ENCODE results near the gene PPT1. TPM values are rescaled to one million over a fixed set of nuclear protein-coding genes. Genes with fewer than 3 reads are reported as not detected.

The PPT1 gene
- total and polyA plus RNA-seq, 2 donors: 58.7 to 102 TPM

GRCh38 chr1:40078512-40079333 is 18.3 kb downstream of the PPT1 start:
- Histone ChIP-seq H3K36me3 (ENCODE audit: insufficient read depth) (no peaks in the 10 kb centered on the region), H3K4me3 (ENCODE audit: low read depth, low read length) (no peak overlapping the region), H3K4me1 (ENCODE audit: insufficient read depth) (no peaks in the 10 kb centered on the region), H3K27ac (ENCODE audit: low read depth) (no peak overlapping the region)
- WGBS: 94% methylated on average over 5 of the region's 5 CpGs
- no peak for DNase-seq (ENCODE audit: extremely low spot score)

GRCh38 chr1:40076895-40077312 is 20.1 kb downstream of the PPT1 start:
- no peak for DNase-seq (ENCODE audit: extremely low spot score)
- peaks cover 1% of the 10 kb centered on the region for H3K36me3 ChIP-seq (ENCODE audit: insufficient read depth)
- H3K4me3 ChIP-seq (ENCODE audit: low read depth, low read length): no peak overlapping the region
- H3K4me1 ChIP-seq (ENCODE audit: insufficient read depth): no peaks in the 10 kb centered on the region
- WGBS: 34% methylated on average over 5 of the region's 5 CpGs
- H3K27ac ChIP-seq (ENCODE audit: low read depth): no peak overlapping the region

GRCh38 chr1:40075266-40075665 is 21.8 kb downstream of the PPT1 start:
- 86% methylated on average over 4 of the region's 4 CpGs for WGBS
- Histone ChIP-seq H3K4me1 (ENCODE audit: insufficient read depth) (no peaks in the 10 kb centered on the region), H3K36me3 (ENCODE audit: insufficient read depth) (peaks cover 5% of the 10 kb centered on the region), H3K4me3 (ENCODE audit: low read depth, low read length) (no peak overlapping the region), H3K27ac (ENCODE audit: low read depth) (no peak overlapping the region)
- DNase-seq (ENCODE audit: extremely low spot score): no peak

DNA sequence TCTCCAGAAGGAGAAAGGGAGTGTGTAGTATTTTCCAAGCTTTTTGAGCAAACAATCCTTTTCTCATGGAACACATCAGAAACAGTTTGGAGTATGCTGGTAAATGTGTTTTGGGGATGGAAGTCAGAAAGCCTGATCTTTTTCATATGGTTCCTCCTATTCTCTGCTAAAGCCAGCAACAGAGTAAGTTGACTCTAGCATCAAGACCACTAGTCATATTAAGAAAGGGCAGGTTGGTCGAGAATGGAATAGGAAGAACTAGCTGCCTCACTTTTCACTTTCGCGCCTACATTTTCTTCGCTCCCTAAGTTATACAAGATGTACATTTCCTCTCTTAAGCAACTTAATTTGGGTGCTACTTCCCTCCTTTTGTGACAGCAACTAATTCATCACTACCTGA is 24.0 kb downstream of the PPT1 start:
- peaks cover 9% of the 10 kb centered on the region for H3K36me3 ChIP-seq (ENCODE audit: insufficient read depth)
- no peaks in the 10 kb centered on the region for H3K4me1 ChIP-seq (ENCODE audit: insufficient read depth)
- no peak for DNase-seq (ENCODE audit: extremely low spot score)
- no peak overlapping the region for H3K4me3 ChIP-seq (ENCODE audit: low read depth, low read length)
- WGBS: 88% methylated on average over 4 of the region's 4 CpGs
- no peak overlapping the region for H3K27ac ChIP-seq (ENCODE audit: low read depth)

GRCh38 chr1:40072142-40072541 is 24.9 kb downstream of the PPT1 start:
- Histone ChIP-seq H3K36me3 (ENCODE audit: insufficient read depth) (peaks cover 12% of the 10 kb centered on the region), H3K4me1 (ENCODE audit: insufficient read depth) (no peaks in the 10 kb centered on the region), H3K4me3 (ENCODE audit: low read depth, low read length) (no peak overlapping the region), H3K27ac (ENCODE audit: low read depth) (no peak overlapping the region)
- DNase-seq (ENCODE audit: extremely low spot score): no peak

- Histone ChIP-seq H3K36me3 (ENCODE audit: insufficient read depth) (peaks cover 24% of the 10 kb centered on the region), H3K4me1 (ENCODE audit: insufficient read depth) (no peaks in the 10 kb centered on the region), H3K4me3 (ENCODE audit: low read depth, low read length) (no peak overlapping the region), H3K27ac (ENCODE audit: low read depth) (no peak overlapping the region)
- DNase-seq (ENCODE audit: extremely low spot score): no peak
- 90% methylated on average over 3 of the region's 3 CpGs for whole genome bisulfite sequencing
These were observed 29.2 kb downstream of the PPT1 start for GRCh38 chr1:40067851-40068250.

DNA sequence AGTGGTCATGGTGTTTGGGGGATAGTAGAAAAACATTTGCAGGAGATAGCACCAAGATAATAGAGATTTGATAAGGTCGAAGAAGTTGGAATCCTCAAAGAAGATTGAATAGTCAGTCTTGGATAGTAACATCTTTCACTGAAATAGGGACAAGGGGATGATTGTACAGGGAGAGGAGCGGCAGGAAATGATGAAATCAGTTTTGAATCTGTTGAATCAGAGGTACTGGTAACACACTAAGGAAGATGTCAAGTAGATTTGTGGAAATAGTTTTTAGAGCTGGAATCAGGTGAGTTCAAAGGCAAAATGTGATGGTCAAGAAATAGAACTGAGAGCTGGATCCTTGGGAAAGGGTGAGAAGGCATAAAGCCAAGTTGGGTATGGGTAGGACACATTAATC is 30.0 kb downstream of the PPT1 start:
- no peak overlapping the region for H3K4me3 ChIP-seq (ENCODE audit: low read depth, low read length)
- peaks cover 24% of the 10 kb centered on the region for H3K36me3 ChIP-seq (ENCODE audit: insufficient read depth)
- H3K27ac ChIP-seq (ENCODE audit: low read depth): no peak overlapping the region
- WGBS: 86% methylated on average over 2 of the region's 2 CpGs
- no peaks in the 10 kb centered on the region for H3K4me1 ChIP-seq (ENCODE audit: insufficient read depth)
- no peak for DNase-seq (ENCODE audit: extremely low spot score)

DNA sequence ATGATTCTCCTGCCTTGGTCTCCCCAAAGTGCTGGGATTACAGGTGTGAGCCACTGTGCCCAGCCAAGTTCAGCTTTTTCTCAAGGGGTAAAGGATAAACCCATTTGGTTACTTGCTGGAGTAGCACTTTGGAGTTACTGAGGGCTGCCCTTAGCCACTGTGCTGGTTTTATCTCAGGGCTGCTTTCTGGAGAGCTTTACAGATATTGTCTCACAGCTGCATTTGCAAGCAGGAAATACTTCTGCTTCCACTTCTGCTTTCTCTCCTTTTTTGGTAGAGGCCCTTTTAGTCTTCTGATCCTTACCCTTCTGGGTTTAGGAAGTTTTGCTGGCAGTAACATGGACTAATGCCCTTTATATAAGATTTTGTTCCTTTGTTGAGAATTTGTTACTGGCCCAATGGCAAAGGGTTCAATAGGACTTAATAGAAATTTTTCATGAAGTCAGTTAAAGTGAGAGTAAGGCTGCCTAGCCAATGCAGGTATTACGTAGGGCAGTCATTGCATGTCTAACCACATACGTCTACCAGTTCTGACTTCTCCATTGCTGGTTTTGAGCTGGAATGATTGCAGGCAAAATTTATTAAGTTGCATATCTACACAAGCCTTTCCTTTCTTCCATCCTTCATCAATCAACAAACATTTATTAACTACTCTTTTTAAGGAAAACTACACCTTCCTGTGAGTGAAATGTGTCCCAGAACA is 32.1 kb downstream of the PPT1 start:
- Histone ChIP-seq H3K36me3 (ENCODE audit: insufficient read depth) (peaks cover 22% of the 10 kb centered on the region), H3K27ac (ENCODE audit: low read depth) (no peak overlapping the region), H3K4me3 (ENCODE audit: low read depth, low read length) (no peak overlapping the region), H3K4me1 (ENCODE audit: insufficient read depth) (no peaks in the 10 kb centered on the region)
- 85% methylated on average over 2 of the region's 2 CpGs for WGBS
- DNase-seq (ENCODE audit: extremely low spot score): no peak

DNA sequence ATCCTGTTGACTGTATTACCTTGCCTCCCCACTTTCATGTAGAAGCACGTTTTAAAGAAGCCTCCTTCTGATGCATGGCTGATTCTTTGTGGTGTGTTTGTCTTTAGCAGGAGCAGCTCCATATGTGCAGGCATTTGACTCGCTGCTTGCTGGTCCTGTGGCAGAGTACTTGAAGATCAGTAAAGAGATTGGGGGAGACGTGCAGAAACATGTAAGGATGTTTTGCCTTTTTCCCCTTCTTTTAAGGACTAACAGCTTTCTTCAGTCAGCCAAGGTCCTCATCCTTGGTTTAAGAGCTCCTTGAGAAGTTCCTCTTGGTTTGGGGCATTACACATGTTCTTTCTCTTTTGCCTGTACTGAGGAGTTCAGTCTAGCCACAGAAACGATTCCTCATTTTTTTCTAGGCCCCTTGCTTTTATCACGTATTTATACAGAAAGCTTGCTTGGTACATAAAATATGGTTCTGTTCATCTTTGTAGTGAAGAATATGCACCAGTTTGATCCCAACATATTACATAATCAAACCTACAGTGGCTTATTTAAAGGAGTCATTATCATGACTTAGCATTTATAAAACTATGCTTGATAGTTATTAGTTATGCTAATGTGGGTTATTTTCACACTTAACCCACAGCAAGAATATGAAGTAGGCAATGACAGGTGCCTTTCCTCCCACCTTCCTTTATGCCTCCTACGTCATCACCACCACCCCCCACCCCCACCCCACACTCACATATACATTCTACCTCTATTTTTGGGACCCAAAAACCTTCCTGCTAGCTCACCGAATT is 36.9 kb downstream of the PPT1 start:
- 56% methylated on average over 7 of the region's 7 CpGs for WGBS
- DNase-seq (ENCODE audit: extremely low spot score): no peak
- H3K27ac ChIP-seq (ENCODE audit: low read depth): peak overlapping the region; percentile 41
- peaks cover 9% of the 10 kb centered on the region for H3K36me3 ChIP-seq (ENCODE audit: insufficient read depth)
- H3K4me3 ChIP-seq (ENCODE audit: low read depth, low read length): no peak overlapping the region
- H3K4me1 ChIP-seq (ENCODE audit: insufficient read depth): no peaks in the 10 kb centered on the region

DNA sequence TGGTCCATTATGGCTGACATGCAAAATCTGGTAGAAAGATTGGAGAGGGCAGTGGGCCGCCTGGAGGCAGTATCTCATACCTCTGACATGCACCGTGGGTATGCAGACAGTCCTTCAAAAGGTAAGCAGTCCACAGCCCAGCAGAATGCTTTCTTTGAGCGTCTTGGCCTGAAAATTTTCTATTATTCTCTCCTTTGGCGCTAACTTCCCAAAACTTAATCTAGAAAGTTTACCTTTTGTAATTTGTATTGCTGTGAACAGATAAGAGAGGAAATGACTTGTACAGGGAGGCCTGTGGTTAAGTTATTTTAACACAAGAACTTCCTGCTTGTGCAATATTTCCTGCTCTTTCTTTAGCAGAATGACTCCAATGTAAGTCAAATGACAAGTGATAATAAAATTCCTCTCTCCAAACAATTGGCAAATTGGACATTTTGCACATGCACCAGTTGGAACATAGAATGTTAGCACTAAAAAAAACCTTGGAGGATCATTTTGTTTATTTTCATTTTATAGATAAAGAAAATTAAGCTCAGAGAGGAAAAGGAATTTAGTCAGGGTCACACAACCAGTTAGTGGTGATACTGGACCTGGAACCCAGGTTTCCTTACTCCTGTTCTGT is 37.6 kb downstream of the PPT1 start:
- Histone ChIP-seq H3K4me3 (ENCODE audit: low read depth, low read length) (no peak overlapping the region), H3K4me1 (ENCODE audit: insufficient read depth) (no peaks in the 10 kb centered on the region), H3K27ac (ENCODE audit: low read depth) (peak overlapping the region; percentile 32), H3K36me3 (ENCODE audit: insufficient read depth) (peaks cover 5% of the 10 kb centered on the region)
- no peak for DNase-seq (ENCODE audit: extremely low spot score)
- 62% methylated on average over 4 of the region's 4 CpGs for WGBS

- H3K4me3 ChIP-seq (ENCODE audit: low read depth, low read length): no peak overlapping the region
- WGBS: 73% methylated on average over 7 of the region's 7 CpGs
- peak overlapping the region; percentile 2 for H3K27ac ChIP-seq (ENCODE audit: low read depth)
- no peak for DNase-seq (ENCODE audit: extremely low spot score)
- H3K4me1 ChIP-seq (ENCODE audit: insufficient read depth): no peaks in the 10 kb centered on the region
- peaks cover 5% of the 10 kb centered on the region for H3K36me3 ChIP-seq (ENCODE audit: insufficient read depth)
These were observed 38.4 kb downstream of the PPT1 start for GRCh38 chr1:40058453-40059337.

DNA sequence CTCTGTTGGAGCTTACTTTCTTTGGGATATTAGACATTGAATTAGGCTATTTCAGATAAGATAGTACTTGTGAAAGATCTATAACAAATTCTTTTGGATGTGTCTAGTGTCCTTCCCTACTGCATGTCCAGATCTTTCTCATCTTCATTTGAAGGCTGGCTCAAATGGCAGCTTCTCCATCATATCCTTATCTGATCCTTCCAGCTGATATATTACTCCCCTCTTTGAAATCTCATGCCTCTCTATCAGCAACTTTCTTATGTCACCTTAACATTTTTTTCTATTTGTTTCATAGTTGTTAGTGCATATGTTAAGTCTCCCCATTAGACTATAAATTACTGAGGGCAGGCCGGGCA is 39.0 kb downstream of the PPT1 start:
- WGBS: 55% methylated on average over 1 of the region's 1 CpG
- DNase-seq (ENCODE audit: extremely low spot score): no peak
- Histone ChIP-seq H3K4me1 (ENCODE audit: insufficient read depth) (no peaks in the 10 kb centered on the region), H3K27ac (ENCODE audit: low read depth) (no peak overlapping the region), H3K4me3 (ENCODE audit: low read depth, low read length) (no peak overlapping the region), H3K36me3 (ENCODE audit: insufficient read depth) (peaks cover 5% of the 10 kb centered on the region)
